Activated naive CD4-positive, alpha-beta T cell treated with anti-CD3 and anti-CD28 coated beads for 36 hours (primary cell): ENCODE measurements around the gene GPA33. TPM values are rescaled to one million over a fixed set of nuclear protein-coding genes. Genes with fewer than 3 reads are reported as not detected.
A peak's percentile ranks its signal among the peaks of the same experiment; 100 is the strongest.

Experiments used
- CTCF ChIA-PET: fragments of 350-600 bp; sonication (Branson Sonifier 250); formaldehyde crosslinking; loops from one replicate; lab custom pipeline; 2021; ENCODE audit warnings: antibody characterized with exemption; lab: Charles Lee
- DNase-seq: peaks from one replicate; pipeline ENCODE4 v3.0.0-alpha.2; 2020
- H3K27ac Mint-ChIP-seq: one replicate; pipeline ENCODE4 v1.8.0; 2021; ENCODE audit warnings: mild to moderate bottlenecking, mixed read lengths
- H3K27me3 Mint-ChIP-seq: one replicate; pipeline ENCODE4 v1.8.0; 2021; ENCODE audit warnings: low read depth, mixed read lengths
- H3K36me3 Mint-ChIP-seq: one replicate; pipeline ENCODE4 v1.8.0; 2021; ENCODE audit warnings: low read depth, mixed read lengths
- H3K4me1 Mint-ChIP-seq: one replicate; pipeline ENCODE4 v1.8.0; 2021; ENCODE audit warnings: low read depth, mixed read lengths
- H3K4me3 Mint-ChIP-seq: one replicate; pipeline ENCODE4 v1.8.0; 2021; ENCODE audit warnings: mild to moderate bottlenecking, moderate library complexity, mixed read lengths
- H3K9me3 Mint-ChIP-seq: one replicate; pipeline ENCODE4 v1.8.0; 2021; ENCODE audit warnings: mixed read lengths
- intact Hi-C: fragments of 100-400 bp; cut with micrococcal nuclease; formaldehyde crosslinking; loops from one replicate; pipeline ENCODE4 v1.15.1; 2023
- total RNA-seq, 2 experiments: library from RNA; stranded (reverse); gene quantifications; one replicate each; pipeline ENCODE4 v1.2.3, GENCODE V29; 2021

The GPA33 gene
- total RNA-seq, 2 experiments from 2014 or later: 1.2 to 1.4 TPM

GRCh38 chr1:167115655-167116054 is 25.5 kb upstream of the GPA33 start:
- no peak for DNase-seq
- H3K9me3 Mint-ChIP-seq: no peaks in the 10 kb centered on the region
- peaks cover 5% of the 10 kb centered on the region for H3K4me1 Mint-ChIP-seq
- intact Hi-C loops: no loop called here
- H3K27me3 Mint-ChIP-seq: no peaks in the 10 kb centered on the region
- CTCF ChIA-PET: interaction anchor here (0.9 to 1.2 kb wide), 3 partner anchors 51 to 419 kb away, joined by 3 to 4 read pairs (median 3); no protein-coding TSS in a partner anchor
- no peak overlapping the region for H3K4me3 Mint-ChIP-seq
- no peaks in the 10 kb centered on the region for H3K36me3 Mint-ChIP-seq
- no peak overlapping the region for H3K27ac Mint-ChIP-seq

DNA sequence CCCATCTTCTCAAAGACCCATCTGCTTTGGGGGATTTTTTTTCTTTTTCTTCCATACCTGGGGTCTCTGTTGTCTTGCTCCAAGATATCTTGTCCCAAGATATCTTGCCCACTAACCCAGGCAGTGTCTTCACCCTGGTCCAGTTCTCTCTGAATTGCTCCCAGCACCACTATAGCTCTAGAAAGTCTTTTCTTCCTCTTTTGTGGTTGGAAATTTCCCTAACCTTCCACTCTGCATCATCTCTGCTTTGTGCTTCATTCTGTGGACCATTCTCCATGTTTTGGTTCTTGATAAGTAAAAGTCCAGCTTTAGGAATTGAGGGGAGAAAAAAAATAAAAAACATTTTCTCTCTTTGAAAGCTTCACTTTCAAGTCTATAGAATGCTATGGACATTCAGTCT is 24.5 kb upstream of the GPA33 start:
- no peak for DNase-seq
- Mint-ChIP-seq H3K27ac (no peak overlapping the region), H3K27me3 (no peaks in the 10 kb centered on the region), H3K36me3 (no peaks in the 10 kb centered on the region), H3K9me3 (peaks cover 7% of the 10 kb centered on the region), H3K4me1 (peaks cover 14% of the 10 kb centered on the region), H3K4me3 (no peak overlapping the region)
- CTCF ChIA-PET: interaction anchor here (0.9 to 1.1 kb wide), 2 partner anchors 50 to 420 kb away, joined by 3 to 4 read pairs; no protein-coding TSS in a partner anchor
- intact Hi-C loops: no loop called here

DNA sequence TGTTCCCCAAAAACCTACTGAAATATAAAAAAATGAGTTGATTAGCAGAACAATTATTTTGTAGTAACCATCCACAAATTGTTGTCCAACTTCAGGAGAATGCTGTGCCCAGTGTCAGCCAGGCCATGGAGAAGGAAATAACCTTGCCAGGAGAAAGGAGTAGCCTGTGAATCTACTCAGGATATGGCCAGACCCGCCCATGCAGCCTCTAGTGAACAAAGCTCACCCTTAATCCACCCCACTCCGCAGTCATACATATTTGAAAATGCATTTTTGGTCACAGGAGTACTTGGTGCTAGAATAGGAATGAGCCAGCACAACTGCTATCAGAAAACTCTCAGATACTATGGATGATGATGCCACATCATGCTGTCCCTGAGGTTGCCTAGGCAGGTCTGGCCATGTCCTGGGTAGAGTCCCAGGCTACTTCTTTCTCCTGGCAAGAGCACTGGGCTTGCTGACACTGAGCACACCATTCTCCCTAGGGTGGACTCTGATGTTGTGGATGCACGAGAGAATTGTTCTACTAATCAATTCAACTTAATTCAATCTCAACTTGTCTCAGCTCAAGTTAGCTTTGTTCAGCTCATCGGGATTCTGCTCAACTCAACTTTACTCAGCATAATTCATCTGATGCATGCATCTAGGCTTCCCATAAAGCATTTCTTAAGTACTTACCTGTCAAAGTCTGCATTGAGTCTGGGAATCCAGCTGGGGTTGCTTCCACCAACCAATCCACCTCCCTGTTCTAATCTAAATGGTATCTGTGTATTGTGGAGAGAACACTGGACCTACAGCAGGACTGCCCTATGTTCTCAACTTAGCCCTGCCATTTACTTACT is 21.9 kb upstream of the GPA33 start:
- H3K27me3 Mint-ChIP-seq: no peaks in the 10 kb centered on the region
- H3K27ac Mint-ChIP-seq: no peak overlapping the region
- H3K36me3 Mint-ChIP-seq: no peaks in the 10 kb centered on the region
- peaks cover 30% of the 10 kb centered on the region for H3K4me1 Mint-ChIP-seq
- intact Hi-C loops: loop anchor here (1.0 kb wide), 1 partner anchor 9 kb away; no protein-coding TSS in a partner anchor
- H3K4me3 Mint-ChIP-seq: no peak overlapping the region
- CTCF ChIA-PET: interaction anchor here (1.4 kb wide), 1 partner anchor 45 kb away, joined by 3 read pairs; no protein-coding TSS in a partner anchor
- peaks cover 7% of the 10 kb centered on the region for H3K9me3 Mint-ChIP-seq
- no peak for DNase-seq

DNA sequence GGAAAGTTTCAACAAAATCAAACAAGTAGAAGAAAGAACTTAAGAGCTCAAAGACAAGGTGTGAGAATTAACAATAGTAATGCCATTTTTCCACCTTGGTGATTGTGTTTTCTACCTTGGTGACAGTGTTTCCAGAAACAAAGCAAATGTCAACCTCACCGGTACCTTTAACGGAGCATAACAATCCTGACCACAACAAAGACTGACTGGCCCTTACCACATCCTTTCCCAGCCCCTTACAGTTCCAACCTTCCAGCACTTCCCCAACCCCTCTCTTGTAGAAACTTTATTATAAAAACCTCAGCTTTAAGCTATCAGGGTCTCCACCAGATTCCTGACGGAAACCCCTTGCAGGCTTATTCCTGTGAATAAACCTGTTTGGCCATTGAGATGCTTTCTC is 20.4 kb upstream of the GPA33 start:
- DNase-seq: peak; percentile 65
- intact Hi-C loops: no loop called here
- CTCF ChIA-PET: interaction anchor here (0.6 to 1.4 kb wide), 2 partner anchors 14 to 44 kb away, joined by 3 to 4 read pairs; no protein-coding TSS in a partner anchor
- peaks cover 33% of the 10 kb centered on the region for H3K4me1 Mint-ChIP-seq
- H3K9me3 Mint-ChIP-seq: peaks cover 7% of the 10 kb centered on the region
- H3K36me3 Mint-ChIP-seq: no peaks in the 10 kb centered on the region
- peak overlapping the region; percentile 17 for H3K27ac Mint-ChIP-seq
- no peak overlapping the region for H3K4me3 Mint-ChIP-seq
- H3K27me3 Mint-ChIP-seq: no peaks in the 10 kb centered on the region

- Mint-ChIP-seq H3K36me3 (no peaks in the 10 kb centered on the region), H3K4me1 (peaks cover 48% of the 10 kb centered on the region), H3K27me3 (no peaks in the 10 kb centered on the region), H3K27ac (no peak overlapping the region), H3K4me3 (no peak overlapping the region), H3K9me3 (peaks cover 7% of the 10 kb centered on the region)
- intact Hi-C loops: loop anchor here (10.0 kb wide), 1 partner anchor 1474 kb away; the partner anchor contains the start of gene MGST3
- DNase-seq: no peak
- CTCF ChIA-PET: interaction anchor here (0.8 to 2.6 kb wide), 8 partner anchors 9 to 449 kb away, joined by 3 to 9 read pairs (median 6); no protein-coding TSS in a partner anchor
Observed at GRCh38 chr1:167109125-167109524, 18.9 kb upstream of the GPA33 start.

GRCh38 chr1:167107456-167107855 is 17.3 kb upstream of the GPA33 start:
- peaks cover 7% of the 10 kb centered on the region for H3K9me3 Mint-ChIP-seq
- DNase-seq: no peak
- H3K27me3 Mint-ChIP-seq: no peaks in the 10 kb centered on the region
- no peaks in the 10 kb centered on the region for H3K36me3 Mint-ChIP-seq
- H3K4me3 Mint-ChIP-seq: no peak overlapping the region
- peaks cover 63% of the 10 kb centered on the region for H3K4me1 Mint-ChIP-seq
- no peak overlapping the region for H3K27ac Mint-ChIP-seq
- intact Hi-C loops: loop anchor here (10.0 kb wide), 1 partner anchor 1473 kb away; the partner anchor contains the start of gene MGST3
- CTCF ChIA-PET: interaction anchor here (2.2 to 2.6 kb wide), 2 partner anchors 14 to 15 kb away, joined by 8 to 9 read pairs; no protein-coding TSS in a partner anchor

DNA sequence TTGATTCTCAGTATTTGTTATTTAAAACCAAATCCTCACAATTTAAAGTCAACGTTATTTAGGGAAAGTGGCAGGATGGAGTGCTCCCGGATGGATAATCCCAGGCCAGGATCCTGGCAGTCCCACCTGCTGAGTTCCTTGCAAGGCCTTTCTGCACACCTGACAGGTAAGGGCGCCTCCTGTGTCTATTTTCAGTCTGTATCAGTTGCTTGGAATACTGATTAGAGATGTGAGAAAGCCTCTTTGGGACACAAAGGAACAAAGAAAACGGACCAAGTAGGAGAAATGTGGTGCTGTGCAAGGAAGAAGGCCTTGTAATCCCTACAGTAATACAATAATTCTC is 15.9 kb upstream of the GPA33 start:
- CTCF ChIA-PET: no interaction called here
- no peak overlapping the region for H3K4me3 Mint-ChIP-seq

DNA sequence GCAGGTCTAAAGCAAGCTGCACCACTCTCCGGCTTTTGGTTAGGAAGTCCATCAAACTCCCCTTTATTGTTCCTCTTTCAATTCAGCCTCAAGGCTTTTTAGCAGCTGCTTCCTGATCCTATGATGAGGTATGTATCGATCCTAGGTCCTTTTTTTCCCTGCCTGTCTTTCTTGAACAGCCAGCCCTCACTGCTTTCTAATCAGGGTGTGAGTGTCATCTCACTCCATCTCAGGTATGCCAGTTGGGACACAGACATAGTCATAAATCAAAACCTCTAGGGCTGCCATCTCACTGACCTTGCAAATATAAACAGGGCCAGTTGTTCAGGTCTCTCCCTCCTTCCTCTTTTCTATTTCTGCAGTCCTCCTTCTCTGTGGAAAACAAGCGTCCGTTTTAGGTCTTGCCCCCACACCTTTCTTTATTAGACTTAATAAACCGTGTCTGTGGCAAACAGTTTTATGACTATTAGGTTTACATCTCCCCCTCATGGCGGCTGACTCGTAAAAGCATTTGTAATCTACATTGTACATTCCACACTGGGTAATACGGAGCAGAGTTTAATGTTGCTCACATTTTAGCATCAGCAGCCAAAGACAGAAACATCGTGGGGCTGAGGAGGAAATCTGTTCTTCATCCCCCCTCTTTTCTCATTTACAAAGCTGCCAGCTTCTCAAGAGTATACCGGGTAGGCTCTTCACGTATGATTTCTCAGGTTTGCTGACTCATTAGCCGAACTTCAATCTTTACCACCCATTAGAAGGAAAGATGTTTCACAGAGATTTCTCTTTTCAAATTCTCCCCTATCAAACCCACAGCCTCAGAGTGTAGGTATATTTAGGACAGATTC is 15.3 kb upstream of the GPA33 start:
- Mint-ChIP-seq H3K4me3 (no peak overlapping the region), H3K4me1 (peaks cover 56% of the 10 kb centered on the region), H3K27me3 (no peaks in the 10 kb centered on the region), H3K9me3 (peaks cover 5% of the 10 kb centered on the region), H3K27ac (peak overlapping the region; percentile 42), H3K36me3 (no peaks in the 10 kb centered on the region)
- no peak for DNase-seq
- CTCF ChIA-PET: interaction anchor here (0.7 to 1.7 kb wide), 4 partner anchors 21 to 44 kb away, joined by 3 to 5 read pairs (median 4); no protein-coding TSS in a partner anchor
- intact Hi-C loops: loop anchor here (10.0 kb wide), 1 partner anchor 1471 kb away; the partner anchor contains the start of gene MGST3

More for the DNA sequence above, 15.9 kb upstream of the GPA33 start:
- Mint-ChIP-seq H3K4me1 (peaks cover 62% of the 10 kb centered on the region), H3K27ac (no peak overlapping the region), H3K27me3 (no peaks in the 10 kb centered on the region), H3K36me3 (no peaks in the 10 kb centered on the region), H3K9me3 (peaks cover 7% of the 10 kb centered on the region)
- no peak for DNase-seq
- intact Hi-C loops: loop anchor here (10.0 kb wide), 1 partner anchor 1471 kb away; the partner anchor contains the start of gene MGST3

DNA sequence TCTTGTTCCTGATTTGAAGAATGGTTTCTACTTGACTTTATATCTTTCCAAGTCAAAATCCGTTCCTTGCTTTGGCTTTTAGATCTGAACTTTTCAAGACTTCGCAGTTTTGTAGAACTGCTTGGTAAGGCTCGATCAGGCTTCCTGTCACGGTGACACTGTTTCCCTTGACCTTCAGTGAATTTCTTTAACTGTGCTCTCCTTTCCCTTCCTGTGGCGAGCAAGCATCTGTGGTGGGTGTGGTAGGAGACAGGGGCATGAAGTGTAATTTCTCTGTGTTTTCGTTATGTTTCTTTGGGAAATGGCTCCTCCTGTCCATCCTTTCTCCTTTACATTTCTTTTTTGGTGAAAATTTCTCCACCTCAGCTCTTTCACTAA is 14.1 kb upstream of the GPA33 start:
- Mint-ChIP-seq H3K27me3 (no peaks in the 10 kb centered on the region), H3K4me3 (peak overlapping the region; percentile 16), H3K27ac (peak overlapping the region; percentile 71), H3K36me3 (no peaks in the 10 kb centered on the region), H3K9me3 (no peaks in the 10 kb centered on the region), H3K4me1 (peaks cover 44% of the 10 kb centered on the region)
- CTCF ChIA-PET: interaction anchor here (1.0 to 1.7 kb wide), 5 partner anchors 11 to 436 kb away, joined by 3 to 5 read pairs (median 4); no protein-coding TSS in a partner anchor
- peak; percentile 43 for DNase-seq
- intact Hi-C loops: loop anchor here (5.0 to 10.0 kb wide), 2 partner anchors 343 to 1469 kb away; partner anchors contain the start of gene MGST3

DNA sequence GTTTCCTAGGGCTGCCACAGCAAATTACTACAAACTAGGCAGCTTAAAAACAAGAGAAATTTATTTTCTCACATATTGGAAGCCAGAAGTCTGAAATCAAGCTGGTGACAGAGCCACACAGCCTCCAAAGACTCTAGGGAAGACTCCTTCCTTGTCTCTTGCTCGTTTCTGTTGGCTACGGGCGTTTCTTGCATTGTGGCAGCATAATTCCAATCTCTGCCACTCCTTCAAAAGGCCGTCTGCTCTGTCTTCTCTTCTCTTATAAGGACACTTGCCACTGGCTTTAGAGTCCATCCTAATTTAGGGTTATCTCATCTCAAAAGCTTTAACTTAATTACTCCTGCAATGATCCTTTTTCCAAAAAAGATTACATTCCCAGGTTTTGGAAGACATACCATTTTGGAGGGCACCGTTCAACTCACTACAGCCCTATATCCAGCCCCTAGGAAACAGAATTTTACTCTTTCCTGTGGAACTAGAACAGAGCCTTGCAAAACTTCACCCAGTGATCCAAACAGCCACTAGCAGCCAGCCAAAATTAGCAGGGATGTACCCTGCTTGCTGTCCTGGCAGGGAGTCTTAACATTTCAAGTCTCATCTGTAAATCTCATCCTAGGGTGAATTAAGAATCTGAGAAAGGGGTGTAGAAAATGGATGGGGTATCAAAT is 12.9 kb upstream of the GPA33 start:
- Mint-ChIP-seq H3K4me1 (peaks cover 33% of the 10 kb centered on the region), H3K36me3 (no peaks in the 10 kb centered on the region), H3K9me3 (no peaks in the 10 kb centered on the region), H3K4me3 (no peak overlapping the region), H3K27ac (no peak overlapping the region), H3K27me3 (no peaks in the 10 kb centered on the region)
- CTCF ChIA-PET: interaction anchor here (0.7 to 1.4 kb wide), 6 partner anchors 10 to 194 kb away, joined by 3 read pairs; no protein-coding TSS in a partner anchor
- no peak for DNase-seq
- intact Hi-C loops: loop anchor here (1.0 to 10.0 kb wide), 6 partner anchors 8 to 1468 kb away; partner anchors contain the start of genes GPA33, MGST3 and POU2F1

GRCh38 chr1:167101754-167102153 is 11.6 kb upstream of the GPA33 start:
- DNase-seq: no peak
- Mint-ChIP-seq H3K9me3 (peaks cover 2% of the 10 kb centered on the region), H3K4me1 (peaks cover 33% of the 10 kb centered on the region), H3K27ac (no peak overlapping the region), H3K27me3 (no peaks in the 10 kb centered on the region), H3K4me3 (no peak overlapping the region), H3K36me3 (no peaks in the 10 kb centered on the region)
- intact Hi-C loops: loop anchor here (5.0 to 10.0 kb wide), 2 partner anchors 346 to 1467 kb away; partner anchors contain the start of gene MGST3
- CTCF ChIA-PET: interaction anchor here (1.6 kb wide), 1 partner anchor 9 kb away, joined by 6 read pairs; no protein-coding TSS in a partner anchor
